Heart right ventricle (tissue), 16 donors: Measurements from ENCODE around the gene HAPLN3. TPM values are rescaled to one million over a fixed set of nuclear protein-coding genes. Genes with fewer than 3 reads are reported as not detected.

Experiments
- ATAC-seq, 8 donors: fragments of 200-7000 bp; cut with Tn5 transposase; one replicate each; pipeline ENCODE4 v1.9.1; 2020; ENCODE audit warnings: mild to moderate bottlenecking in 8 of 8, moderate library complexity in 8 of 8, moderate number of reproducible peaks in 1 of 8
- DNase-seq, 2 donors: peaks; one replicate each; pipeline ENCODE4 v3.0.0-alpha.2; 2020
- H3K27ac ChIP-seq, 10 donors: fragments of 200-600 bp; sonication (generic) in 2 of 10; one replicate each; pipeline versions ENCODE4 v1.5.0 to v1.8.0; 2020 to 2022; ENCODE audit warnings: mild to moderate bottlenecking in 3 of 10
- H3K27me3 ChIP-seq, 7 donors: fragments of 200-600 bp; one replicate each; pipeline ENCODE4 v1.8.0; 2021 to 2022; ENCODE audit warnings: mild to moderate bottlenecking in 2 of 7
- H3K36me3 ChIP-seq, 9 donors: fragments of 200-600 bp; sonication (generic) in 1 of 9; one replicate each; pipeline versions ENCODE4 v1.5.0 to v1.8.0; 2020 to 2022; ENCODE audit warnings: mild to moderate bottlenecking in 2 of 9
- H3K4me1 ChIP-seq, 9 donors: fragments of 200-600 bp; sonication (generic) in 1 of 9; one replicate each; pipeline versions ENCODE4 v1.5.0 to v1.8.0; 2020 to 2022; ENCODE audit warnings: mild to moderate bottlenecking in 4 of 9
- H3K4me3 ChIP-seq, 10 donors: fragments of 200-600 bp; sonication (generic) in 2 of 10; one replicate each; pipeline versions ENCODE4 v1.5.0 to v1.8.0; 2020 to 2022; ENCODE audit warnings: mild to moderate bottlenecking in 7 of 10, moderate library complexity in 2 of 10
- H3K9me3 ChIP-seq, 11 donors: fragments of 200-600 bp in 10 of 11; sonication (generic) in 2 of 11; one replicate each; pipeline versions ENCODE4 v1.5.0 to v1.8.0; 2013 to 2022; ENCODE audit warnings: mild to moderate bottlenecking in 2 of 11, control low read depth in 1 of 11, moderate library complexity in 1 of 11
- CTCF ChIP-seq, 9 donors: fragments of 200-600 bp; sonication (generic) in 2 of 9; IDR thresholded peaks; one replicate each; pipeline versions ENCODE4 v1.5.0 to v1.8.0; 2021 to 2022; ENCODE audit warnings: antibody characterized with exemption in 9 of 9, mild to moderate bottlenecking in 5 of 9, moderate library complexity in 1 of 9
- WGBS, 2 donors: extraction: QIAGEN DNeasy Blood & Tissue Kit; methylation state at CpG; one replicate each; pipeline ENCODE4 v1.1.7; 2013; ENCODE audit warnings: inconsistent platforms in 1 of 2; 5-methylcytosine and 5-hydroxymethylcytosine counted together
- intact Hi-C, 10 donors: fragments of 100-400 bp; cut with DNase I; formaldehyde crosslinking; loops; one replicate each; pipeline versions ENCODE4 v1.11.1 to v1.14.2; 2022
- polyA plus RNA-seq, 2 donors: library from polyadenylated mRNA; stranded (reverse); fragments of 200-250 nt; gene quantifications; one replicate each; pipeline ENCODE4 v1.2.3, GENCODE V29; 2013
- total RNA-seq, 10 donors: library from RNA; stranded (reverse); fragmentation: NEBNext Ultra II Directional in 3 of 10; extraction: Animal tissue kit (Norgen Biotek cat#: 25700) in 3 of 10; gene quantifications; one replicate each; pipeline versions ENCODE4 v1.2.1 to v1.2.4, GENCODE V29; 2021 to 2023
- donor health status: Arrhythmogenic right ventricular cardiomyopathy.
- donor health status: ischemic (EF 13 %, LVEDD 7.1; RV severe dilation, severe dysfunction).
- donor health status: healthy with polysubstance abuse.
- donor health status: DM: no; HTN: yes; CAD: no.
- donor health status: DM: no; HTN: no; CAD: no.
- donor health status: ischemic (EF 25% LVEDD 6.9; RV normal size, moderate dysfunction).
- donor health status: ischemic (EF 25% LVEDD 5.7; RV mildly dilated, moderate dysfunction).
- donor health status: healthy.
- donor health status: DM: yes; HTN: yes; CAD: no.
- donor health status: Ischemic cardiomyopathy.
- donor health status: ischemic (EF 35%, LVEDD 5.7; RV mildly dilated, moderate dysfunction).
- donor health status: nonischemic (EF 11% LVEDD 7.7; RV severe dilation, severe dysfunction).
- donor health status: DM: yes; HTN: yes; CAD: no.
- donor health status: PGD.
- donor health status: ischemic (EF 29% LVEDD 5.4; RV normal size, mild dysfunction).
- donor health status: nonischemic (EF 23%, LVEDD 6.1; RV moderate dilation, normal function).

HAPLN3 gene
- total and polyA plus RNA-seq, 12 donors: 1.2 to 25.8 (median 3.8) TPM

DNA sequence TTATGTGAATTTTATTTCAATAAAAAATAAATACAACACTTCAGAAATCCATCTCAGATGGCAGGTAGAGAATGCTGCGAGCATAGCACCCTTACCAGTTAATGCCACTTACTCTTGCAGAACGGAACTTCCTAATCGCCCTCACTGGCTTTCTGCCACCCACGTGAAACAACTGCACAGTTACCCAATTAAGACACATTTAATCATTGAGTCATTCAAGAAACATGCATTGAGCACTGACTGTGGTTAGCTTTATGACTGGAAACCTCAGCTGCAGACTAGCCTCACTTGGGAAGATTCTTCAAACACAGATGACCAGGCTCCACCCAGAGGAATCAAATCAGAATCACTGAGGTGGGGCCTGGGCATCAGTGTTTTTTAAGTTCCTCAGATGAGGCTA, 23.4 kb upstream of the HAPLN3 start:
- DNase-seq (peak; percentile 28 to 74), ATAC-seq (peak; percentile 70 to 96 (median 86))
- WGBS, 2 donors: 27 to 34% methylated on average over 4 of the region's 4 CpGs
- H3K27me3 ChIP-seq: no peaks in the 10 kb centered on the region
- TF ChIP-seq CTCF (IDR thresholded peaks at IDR 0.05): no peak
- no peak overlapping the region for H3K4me3 ChIP-seq
- H3K27ac ChIP-seq: peak overlapping the region in 7 of 10 donors; percentile 15 to 81 (median 53)
- intact Hi-C loops: no loop called here
- no peaks in the 10 kb centered on the region for H3K9me3 ChIP-seq
- H3K4me1 ChIP-seq: peaks cover 0 to 37% (median 10%) of the 10 kb centered on the region in 9 donors
- no peaks in the 10 kb centered on the region for H3K36me3 ChIP-seq

DNA sequence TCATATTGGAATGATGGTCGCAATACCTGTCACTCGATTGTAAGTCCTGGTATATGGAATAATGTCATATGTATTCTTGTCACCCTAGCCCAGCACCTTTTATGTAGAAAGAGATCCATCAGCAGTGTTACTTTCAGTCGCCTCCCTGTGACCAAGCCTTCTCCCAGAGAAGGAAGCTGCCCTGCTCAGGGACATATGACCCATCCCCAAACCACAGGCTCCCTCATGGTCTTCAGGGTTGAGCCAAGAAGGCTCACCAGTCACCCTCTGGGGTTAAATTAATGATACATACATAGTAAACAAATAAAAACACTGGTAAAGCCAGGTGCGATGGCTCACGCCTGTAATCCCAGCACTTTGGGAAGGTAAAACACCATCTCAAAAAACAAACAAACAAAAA, 22.4 kb upstream of the HAPLN3 start:
- no peak for ATAC-seq
- Histone ChIP-seq H3K9me3 (no peaks in the 10 kb centered on the region), H3K27me3 (no peaks in the 10 kb centered on the region), H3K4me1 (peaks cover 0 to 42% (median 12%) of the 10 kb centered on the region in 9 donors), H3K27ac (peak overlapping the region in 3 of 10 donors; percentile 63 to 81 (median 72)), H3K36me3 (no peaks in the 10 kb centered on the region), H3K4me3 (no peak overlapping the region)
- TF ChIP-seq CTCF (IDR thresholded peaks at IDR 0.05): no peak
- intact Hi-C loops: no loop called here
- DNase-seq: no peak
- 91 to 93% methylated on average over 5 of the region's 5 CpGs for WGBS, 2 donors

DNA sequence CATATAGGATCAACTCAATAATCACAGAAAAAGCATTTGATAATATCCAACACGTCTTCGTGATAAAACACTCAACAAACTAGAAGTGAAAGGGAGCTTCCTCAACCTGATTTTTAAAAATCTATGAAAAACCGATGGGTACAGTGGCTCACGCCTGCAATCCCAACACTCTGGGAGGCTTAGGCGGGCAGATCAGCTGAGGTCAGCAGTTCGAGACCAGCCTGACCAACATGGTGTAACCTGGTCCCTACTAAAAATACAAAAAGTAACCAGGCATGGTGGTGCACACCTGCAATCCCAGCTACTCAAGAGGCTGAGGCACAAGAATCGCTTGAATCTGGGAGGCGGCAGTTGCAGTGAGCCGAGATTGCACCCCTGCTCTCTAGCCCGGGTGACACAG, 20.0 kb upstream of the HAPLN3 start:
- ATAC-seq: no peak
- peaks cover 0 to 63% (median 28%) of the 10 kb centered on the region in 9 donors for H3K4me1 ChIP-seq
- no peak overlapping the region for H3K4me3 ChIP-seq
- DNase-seq: no peak
- intact Hi-C loops: no loop called here
- no peaks in the 10 kb centered on the region for H3K9me3 ChIP-seq
- peaks cover 0 to under 1% (median 0%) of the 10 kb centered on the region in 9 donors for H3K36me3 ChIP-seq
- H3K27me3 ChIP-seq: no peaks in the 10 kb centered on the region
- no peak for TF ChIP-seq CTCF (IDR thresholded peaks at IDR 0.05)
- 95 to 97% methylated on average over 10 of the region's 10 CpGs for whole genome bisulfite sequencing, 2 donors
- no peak overlapping the region for H3K27ac ChIP-seq

DNA sequence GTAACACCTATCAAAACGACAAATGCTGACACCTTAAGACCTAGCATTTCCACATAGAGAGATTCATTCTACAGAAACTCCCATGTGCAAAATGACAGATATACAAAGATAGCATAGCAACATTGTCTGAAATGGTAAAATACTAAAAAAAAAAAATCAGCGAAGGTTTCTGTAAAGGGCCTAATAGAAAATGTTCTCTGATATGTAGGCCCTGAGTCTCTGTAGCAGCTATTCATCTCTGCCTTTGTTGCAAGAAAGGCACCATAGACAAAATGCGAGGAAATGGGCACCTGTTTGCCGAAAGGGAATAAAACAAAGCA, 18.5 kb upstream of the HAPLN3 start:
- peaks cover 12 to 61% (median 43%) of the 10 kb centered on the region in 9 donors for H3K4me1 ChIP-seq
- intact Hi-C loops: loop anchor here in 2 of 10 donors (5.0 kb wide), 2 partner anchors 68 to 103 kb away; no protein-coding TSS in a partner anchor
- 65 to 71% methylated on average over 4 of the region's 4 CpGs for WGBS, 2 donors

More for the DNA sequence above, 18.5 kb upstream of the HAPLN3 start:
- no peaks in the 10 kb centered on the region for H3K9me3 ChIP-seq
- no peaks in the 10 kb centered on the region for H3K27me3 ChIP-seq
- no peak for TF ChIP-seq CTCF (IDR thresholded peaks at IDR 0.05)
- peak overlapping the region in 8 of 10 donors; percentile 88 to 97 (median 93) for H3K27ac ChIP-seq
- peaks cover 0 to 15% (median 0%) of the 10 kb centered on the region in 9 donors for H3K36me3 ChIP-seq
- ATAC-seq: no peak
- no peak for DNase-seq
- peak overlapping the region in 9 of 10 donors; percentile 68 to 97 (median 80) for H3K4me3 ChIP-seq
